Measurements from ENCODE around the gene TMEM60.

DNA sequence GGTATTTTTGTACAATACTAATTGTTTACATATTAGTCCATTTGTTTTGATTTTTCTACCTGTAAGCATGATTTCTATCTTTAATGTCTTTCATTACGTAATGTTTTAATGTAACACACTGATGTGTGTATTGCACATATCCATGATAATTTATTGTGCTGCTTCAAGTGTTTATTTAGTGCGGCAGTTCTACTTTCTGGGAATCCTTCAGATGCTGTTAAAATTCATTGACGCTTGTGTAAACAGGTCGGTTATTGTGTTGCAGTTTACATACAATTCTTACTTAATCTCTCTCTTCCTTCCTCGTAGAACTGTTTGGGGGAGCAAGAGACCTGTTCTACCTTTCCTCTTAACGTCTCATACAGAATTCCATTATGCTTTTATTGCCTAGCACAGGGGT lies 6.9 kb downstream of the TMEM60 start:
- TF ChIP-seq, protein P1, sequence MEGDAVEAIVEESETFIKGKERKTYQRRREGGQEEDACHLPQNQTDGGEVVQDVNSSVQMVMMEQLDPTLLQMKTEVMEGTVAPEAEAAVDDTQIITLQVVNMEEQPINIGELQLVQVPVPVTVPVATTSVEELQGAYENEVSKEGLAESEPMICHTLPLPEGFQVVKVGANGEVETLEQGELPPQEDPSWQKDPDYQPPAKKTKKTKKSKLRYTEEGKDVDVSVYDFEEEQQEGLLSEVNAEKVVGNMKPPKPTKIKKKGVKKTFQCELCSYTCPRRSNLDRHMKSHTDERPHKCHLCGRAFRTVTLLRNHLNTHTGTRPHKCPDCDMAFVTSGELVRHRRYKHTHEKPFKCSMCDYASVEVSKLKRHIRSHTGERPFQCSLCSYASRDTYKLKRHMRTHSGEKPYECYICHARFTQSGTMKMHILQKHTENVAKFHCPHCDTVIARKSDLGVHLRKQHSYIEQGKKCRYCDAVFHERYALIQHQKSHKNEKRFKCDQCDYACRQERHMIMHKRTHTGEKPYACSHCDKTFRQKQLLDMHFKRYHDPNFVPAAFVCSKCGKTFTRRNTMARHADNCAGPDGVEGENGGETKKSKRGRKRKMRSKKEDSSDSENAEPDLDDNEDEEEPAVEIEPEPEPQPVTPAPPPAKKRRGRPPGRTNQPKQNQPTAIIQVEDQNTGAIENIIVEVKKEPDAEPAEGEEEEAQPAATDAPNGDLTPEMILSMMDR (conservative IDR thresholded peaks at IDR 0.05; ENCODE audit: low read length), result no peak
- no peak for TF ChIP-seq EZH2phosphoT487 (IDR thresholded peaks at IDR 0.05; ENCODE audit: borderline replicate concordance, low read depth, low read length)

All from OCI-LY7 (cell line).